H1 (cell line): ENCODE data around the gene TSPAN9. TPM values are rescaled to one million over a fixed set of nuclear protein-coding genes. Genes with fewer than 3 reads are reported as not detected.

Experiments used
- CTCF ChIA-PET: fragments of 300-600 bp; sonication (Branson Sonifier 250); formaldehyde crosslinking; loops from one replicate; lab custom pipeline; 2021; ENCODE audit not compliant: partially characterized antibody; lab: Charles Lee
- POLR2A ChIA-PET: fragments of 300-600 bp; sonication (Branson Sonifier 250); formaldehyde crosslinking; loops from one replicate; lab custom pipeline; 2021; ENCODE audit warnings: inconsistent platforms; ENCODE audit not compliant: partially characterized antibody; lab: Charles Lee
- DNase-seq, 2 experiments: peaks; one replicate each; pipeline versions ENCODE4 v3.0.0 to v3.0.0-alpha.2; 2010 to 2022; ENCODE audit warnings: low spot score in 2 of 2, low read depth in 1 of 2, mixed read lengths in 1 of 2
- FAIRE-seq: peaks from 2 replicates; lab custom pipeline; 2011; peaks lifted over from hg19 to GRCh38; lab: Jason Lieb, UNC
- H2AFZ ChIP-seq: 2 replicates; pipeline ENCODE4 v1.8.1; 2012; ENCODE audit warnings: low read length, inconsistent platforms
- H2AK5ac ChIP-seq: 2 replicates; pipeline ENCODE4 v1.6.1; 2013; ENCODE audit warnings: low read depth, low read length
- H2BK120ac ChIP-seq: replicated peaks from 2 replicates; pipeline ENCODE3; 2013; ENCODE audit warnings: low read depth, low read length, inconsistent platforms
- H2BK12ac ChIP-seq: 2 replicates; pipeline ENCODE4 v1.6.1; 2013; ENCODE audit warnings: low read depth, low read length
- H2BK15ac ChIP-seq: 2 replicates; pipeline ENCODE4 v1.6.1; 2013; ENCODE audit warnings: low read length
- H2BK20ac ChIP-seq: 2 replicates; pipeline ENCODE4 v1.6.1; 2013; ENCODE audit warnings: low read length
- H2BK5ac ChIP-seq: 2 replicates; pipeline ENCODE4 v1.6.1; 2013; ENCODE audit warnings: low read depth, low read length
- H3K14ac ChIP-seq: 2 replicates; pipeline ENCODE4 v1.6.1; 2013; ENCODE audit warnings: inconsistent platforms; ENCODE audit not compliant: insufficient read length
- H3K18ac ChIP-seq: 2 replicates; pipeline ENCODE4 v1.6.1; 2013; ENCODE audit warnings: low read length; ENCODE audit errors: extremely low read depth
- H3K23ac ChIP-seq: 2 replicates; pipeline ENCODE4 v1.6.1; 2013; ENCODE audit warnings: inconsistent platforms; ENCODE audit not compliant: insufficient read length
- H3K23me2 ChIP-seq: 2 replicates; pipeline ENCODE4 v1.6.1; 2013; ENCODE audit warnings: low read depth, low read length
- H3K27ac ChIP-seq: 2 replicates; pipeline ENCODE4 v1.6.1; 2011; ENCODE audit warnings: low read depth, low read length, inconsistent platforms
- H3K27me3 ChIP-seq, 4 experiments: replicated peaks in 1 of 4; 1 replicate in 1 of 4; 2 replicates in 3 of 4; pipeline versions ENCODE4 v1.6.1 to v1.8.1; 2011 to 2013; ENCODE audit warnings: low read length in 3 of 4, mild to moderate bottlenecking in 3 of 4, inconsistent platforms in 2 of 4, mixed read lengths in 2 of 4, moderate library complexity in 1 of 4; ENCODE audit not compliant: control insufficient read depth in 3 of 4, insufficient read depth in 3 of 4; ENCODE audit errors: extremely low read depth in 1 of 4
- H3K36me3 ChIP-seq, 4 experiments: 2 replicates each; pipeline versions ENCODE4 v1.6.1 to v1.8.1; 2011 to 2013; ENCODE audit warnings: mild to moderate bottlenecking in 4 of 4, low read length in 3 of 4, moderate library complexity in 2 of 4, control low read depth in 1 of 4, inconsistent platforms in 1 of 4; ENCODE audit not compliant: insufficient read depth in 4 of 4, control insufficient read depth in 2 of 4
- H3K4ac ChIP-seq: replicated peaks from 2 replicates; pipeline ENCODE3; 2013; ENCODE audit warnings: low read length, low read depth, mixed read lengths, inconsistent platforms; ENCODE audit not compliant: insufficient read length
- H3K4me1 ChIP-seq, 4 experiments: replicated peaks in 1 of 4; 1 replicate in 1 of 4; 2 replicates in 3 of 4; pipeline versions ENCODE4 v1.6.1 to v1.8.1; 2011 to 2013; ENCODE audit warnings: low read length in 3 of 4, inconsistent platforms in 2 of 4, mixed read lengths in 1 of 4; ENCODE audit not compliant: insufficient read depth in 4 of 4, control insufficient read depth in 3 of 4
- H3K4me2 ChIP-seq, 2 experiments: 2 replicates each; pipeline versions ENCODE4 v1.6.1 to v1.8.1; 2011 to 2013; ENCODE audit warnings: low read depth in 2 of 2, low read length in 2 of 2, control low read depth in 1 of 2, inconsistent platforms in 1 of 2, mild to moderate bottlenecking in 1 of 2; ENCODE audit not compliant: insufficient read depth in 1 of 2
- H3K4me3 ChIP-seq, 4 experiments: fragments of 200-600, 300-600 bp in 1 of 4; sonication (generic), shearing (Covaris generic), sonication (Bioruptor Twin) in 1 of 4; 2 replicates each; pipeline versions ENCODE4 v1.5.1 to v1.8.1; 2011 to 2016; ENCODE audit warnings: low read length in 4 of 4, low read depth in 3 of 4, control low read depth in 2 of 4, inconsistent platforms in 2 of 4, mild to moderate bottlenecking in 2 of 4, mixed read lengths in 1 of 4, moderate library complexity in 1 of 4; ENCODE audit not compliant: insufficient read depth in 2 of 4; ENCODE audit errors: extremely low read depth in 1 of 4
- H3K56ac ChIP-seq: replicated peaks from 2 replicates; pipeline ENCODE3; 2013; ENCODE audit warnings: low read depth, mild to moderate bottlenecking, mixed read lengths, low read length, inconsistent platforms; ENCODE audit not compliant: insufficient read length
- H3K79me1 ChIP-seq: 2 replicates; pipeline ENCODE4 v1.6.1; 2013; ENCODE audit warnings: low read depth, low read length, control low read depth
- H3K79me2 ChIP-seq, 2 experiments: 2 replicates each; pipeline versions ENCODE4 v1.6.1 to v1.8.1; 2012 to 2013; ENCODE audit warnings: low read length in 2 of 2, mild to moderate bottlenecking in 2 of 2, inconsistent platforms in 1 of 2; ENCODE audit not compliant: insufficient read depth in 2 of 2, control insufficient read depth in 1 of 2
- H3K9ac ChIP-seq, 4 experiments: replicated peaks in 1 of 4; 1 replicate in 1 of 4; 2 replicates in 3 of 4; pipeline versions ENCODE4 v1.6.1 to v1.8.1; 2011 to 2013; ENCODE audit warnings: low read depth in 3 of 4, low read length in 3 of 4, control low read depth in 2 of 4, mild to moderate bottlenecking in 2 of 4, moderate library complexity in 2 of 4, inconsistent platforms in 1 of 4; ENCODE audit errors: extremely low read depth in 1 of 4
- H3K9me3 ChIP-seq, 2 experiments: 2 replicates each; pipeline versions ENCODE4 v1.6.1 to v1.8.1; 2012 to 2013; ENCODE audit warnings: mild to moderate bottlenecking in 2 of 2, moderate library complexity in 2 of 2, control low read depth in 1 of 2, inconsistent platforms in 1 of 2, low read depth in 1 of 2, low read length in 1 of 2, mixed read lengths in 1 of 2; ENCODE audit not compliant: insufficient read depth in 2 of 2
- H4K20me1 ChIP-seq, 2 experiments: replicated peaks in 1 of 2; 2 replicates each; pipeline versions ENCODE3 to v1.8.1; 2011 to 2013; ENCODE audit warnings: inconsistent platforms in 2 of 2, low read length in 2 of 2, mild to moderate bottlenecking in 1 of 2; ENCODE audit not compliant: insufficient read depth in 2 of 2, control insufficient read depth in 1 of 2
- H4K5ac ChIP-seq: 2 replicates; pipeline ENCODE4 v1.6.1; 2013; ENCODE audit warnings: low read length, low read depth, mixed read lengths, inconsistent platforms; ENCODE audit not compliant: insufficient read length
- H4K8ac ChIP-seq: 2 replicates; pipeline ENCODE4 v1.8.0; 2013; ENCODE audit warnings: mild to moderate bottlenecking, moderate library complexity, low read length, inconsistent platforms; ENCODE audit not compliant: insufficient read depth; ENCODE audit errors: extremely low read depth
- H4K91ac ChIP-seq: replicated peaks from 2 replicates; pipeline ENCODE3; 2013; ENCODE audit warnings: low read length, mixed read lengths, inconsistent platforms; ENCODE audit not compliant: insufficient read length
- CBX5 ChIP-seq: fragments of 300-800, 300-1000 bp; sonication (generic); IDR thresholded peaks from 2 replicates; pipeline ENCODE4 v1.7.1; 2016; ENCODE audit warnings: antibody characterized with exemption, low read length, low read depth
- CHD2 ChIP-seq: IDR thresholded peaks from 2 replicates; pipeline ENCODE4 v1.6.1; 2012; ENCODE audit warnings: low read length, improper control_type of control experiment
- E2F6 ChIP-seq: IDR thresholded peaks from 2 replicates; pipeline ENCODE4 v1.6.1; 2012; ENCODE audit warnings: inconsistent platforms
- GABPA ChIP-seq: IDR thresholded peaks from 2 replicates; pipeline ENCODE4 v1.6.1; 2011; ENCODE audit warnings: mild to moderate bottlenecking, low read length, moderate library complexity, borderline replicate concordance; ENCODE audit not compliant: insufficient read depth
- RAD21 ChIP-seq, 2 experiments: IDR thresholded peaks in 1 of 2; conservative IDR thresholded peaks in 1 of 2; 2 replicates each; pipeline ENCODE4 v1.6.1; 2011; ENCODE audit warnings: low read depth in 2 of 2, low read length in 2 of 2, improper control_type of control experiment in 1 of 2, inconsistent platforms in 1 of 2, mild to moderate bottlenecking in 1 of 2, moderate library complexity in 1 of 2
- RXRA ChIP-seq: IDR thresholded peaks from 2 replicates; pipeline ENCODE4 v1.6.1; 2011; ENCODE audit warnings: low read depth, mild to moderate bottlenecking, low read length, moderate library complexity; ENCODE audit not compliant: insufficient read depth
- SRF ChIP-seq: IDR thresholded peaks from 2 replicates; pipeline ENCODE4 v1.6.1; 2011; ENCODE audit warnings: mild to moderate bottlenecking, low read depth, low read length, moderate library complexity
- TBP ChIP-seq: IDR thresholded peaks from 2 replicates; pipeline ENCODE4 v1.6.1; 2011; ENCODE audit warnings: low read depth, low read length, improper control_type of control experiment
- TCF12 ChIP-seq: IDR thresholded peaks from 2 replicates; pipeline ENCODE4 v1.6.1; 2011; ENCODE audit warnings: low read depth, mild to moderate bottlenecking, low read length
- ZNF274 ChIP-seq: IDR thresholded peaks from 2 replicates; pipeline ENCODE4 v1.7.0; 2012; ENCODE audit warnings: low read length, borderline replicate concordance; ENCODE audit errors: extremely low read depth
- WGBS, 2 experiments: shearing (Covaris generic) in 1 of 2; methylation state at CpG; one replicate each; pipeline versions ENCODE4 v1.1.6 to v1.1.7; 2013 to 2015; ENCODE audit warnings: low lambda C conversion rate in 2 of 2, mixed read lengths in 2 of 2, inconsistent platforms in 1 of 2, low coverage in 1 of 2, missing lambda C conversion rate in 1 of 2; ENCODE audit not compliant: insufficient replicate concordance in 2 of 2, insufficient coverage in 1 of 2, insufficient read length in 1 of 2; ENCODE audit errors: extremely low coverage in 1 of 2, missing lambda C conversion rate in 1 of 2; 5-methylcytosine and 5-hydroxymethylcytosine counted together
- polyA plus RNA-seq, 7 experiments: library from polyadenylated mRNA; depleted of rRNA in 3 of 7; stranded (reverse) in 5 of 7; unstranded in 2 of 7; fragments of >200 nt in 5 of 7; fragments of 200-250 nt in 2 of 7; gene quantifications; 1 replicate in 5 of 7; 2 replicates in 1 of 7; 4 replicates in 1 of 7; pipeline versions ENCODE4 v1.2.1 to v1.2.3, GENCODE V29; 2011 to 2013; ENCODE audit warnings: missing spikeins in 2 of 7, mixed read lengths in 2 of 7
- total RNA-seq: library from RNA; stranded (reverse); fragmentation: NEBNext Ultra II Directional; extraction: Animal tissue kit (Norgen Biotek cat#: 25700); gene quantifications from 2 replicates; pipeline ENCODE4 v1.2.1, GENCODE V29; 2021

The TSPAN9 gene
- total and polyA plus RNA-seq, 2 of the 8 experiments (the other 6 are each of a cell fraction or from before 2014, with no cell fraction given), result 11.5 to 29.1 TPM

- Histone ChIP-seq H2BK12ac (no peak overlapping the region), H4K5ac (no peak overlapping the region), H3K56ac (no peak overlapping the region), H3K79me1 (peaks cover 4% of the 10 kb centered on the region), H2BK5ac (no peak overlapping the region; the same call in 1 of the 2 replicates), H3K4me3 (no peak overlapping the region), H3K23ac (no peak overlapping the region), H3K36me3 (peaks cover 3 to 20% (median 16%) of the 10 kb centered on the region in 4 experiments; a peak in 7 of 8 replicates), H3K9me3 (no peaks in the 10 kb centered on the region), H4K20me1 (peaks cover 2 to 13% of the 10 kb centered on the region in 2 experiments), H3K4ac (no peak overlapping the region), H3K14ac (no peak overlapping the region), H2BK15ac (no peak overlapping the region), H2AFZ (no peak overlapping the region), H3K4me2 (no peak overlapping the region), H4K91ac (no peak overlapping the region), H3K18ac (no peak overlapping the region)
- FAIRE-seq, result no peak
- POLR2A ChIA-PET, result interaction anchor here (1.3 kb wide), 1 partner anchor 143 kb away, joined by 3 read pairs; no protein-coding TSS in a partner anchor
- no peak for DNase-seq
- no peak for TF ChIP-seq GABPA
- TF ChIP-seq SRF, result no peak
- no peak for TF ChIP-seq TBP
- no peak for TF ChIP-seq TCF12
- no peak for TF ChIP-seq E2F6
- no peak for TF ChIP-seq RAD21 (IDR thresholded peaks at IDR 0.05 in 1 of 2, conservative IDR thresholded peaks at IDR 0.05 in 1 of 2; ENCODE audit: low read depth in 2 of 2, low read length in 2 of 2)
- no peak for TF ChIP-seq CHD2
- TF ChIP-seq CBX5, result no peak
- no peak for TF ChIP-seq RXRA
- TF ChIP-seq ZNF274, result no peak
- TF ChIP-seq, all 59 proteins: peak for 0
- 90% methylated on average over 12 of the region's 12 CpGs; no CpG with 5 or more reads in 1 of the 2 experiments for WGBS, 2 experiments
- Histone ChIP-seq H2BK20ac (no peak overlapping the region), H2AK5ac (no peak overlapping the region), H3K79me2 (no peaks in the 10 kb centered on the region), H3K4me1 (no peaks in the 10 kb centered on the region; a peak in 3 of 7 replicates), H2BK120ac (no peak overlapping the region), H3K27ac (no peak overlapping the region), H3K23me2 (no peaks in the 10 kb centered on the region), H3K27me3 (no peaks in the 10 kb centered on the region), H3K9ac (no peak overlapping the region; a peak in 1 of 7 replicates), H4K8ac (no peak overlapping the region)
- CTCF ChIA-PET, result interaction anchor here (0.6 to 3.1 kb wide), 10 partner anchors 9 to 287 kb away, joined by 3 to 27 read pairs (median 4); no protein-coding TSS in a partner anchor
Measured at GRCh38 chr12:3032161-3032560, 45.0 kb upstream of the TSPAN9 start.
